GM19468 (cell line): ENCODE measurements around the gene HMCN2.

ENCODE experiments used
- ATAC-seq: cut with Tn5 transposase; IDR thresholded peaks from one replicate; pipeline ENCODE4 v1.9.1; 2021; ENCODE audit warnings: mild to moderate bottlenecking, moderate library complexity, moderate number of reproducible peaks; ENCODE audit not compliant: unreplicated experiment; ENCODE audit errors: extremely low read depth

The HMCN2 gene

GRCh38 chr9:130471411-130472183 is 206.0 kb downstream of the HMCN2 start:
- ATAC-seq: no peak

- ATAC-seq: no peak
Measured at GRCh38 chr9:130472184-130472705, 206.7 kb downstream of the HMCN2 start.

- no peak for ATAC-seq
Measured at GRCh38 chr9:130473009-130473408, 207.4 kb downstream of the HMCN2 start.

GRCh38 chr9:130473566-130473965 is 208.0 kb downstream of the HMCN2 start:
- no peak for ATAC-seq

GRCh38 chr9:130474106-130474505 is 208.5 kb downstream of the HMCN2 start:
- ATAC-seq: no peak

- ATAC-seq: no peak
Measured at GRCh38 chr9:130476151-130476730, 210.7 kb downstream of the HMCN2 start.

- no peak for ATAC-seq
Measured at GRCh38 chr9:130477564-130477963, 212.0 kb downstream of the HMCN2 start.

- no peak for ATAC-seq
Measured at GRCh38 chr9:130478152-130478551, 212.6 kb downstream of the HMCN2 start.

- no peak for ATAC-seq
Measured at GRCh38 chr9:130478736-130479575, 213.4 kb downstream of the HMCN2 start.

- no peak for ATAC-seq
Measured at GRCh38 chr9:130479587-130479986, 214.0 kb downstream of the HMCN2 start.

GRCh38 chr9:130480673-130481072 is 215.1 kb downstream of the HMCN2 start:
- ATAC-seq: no peak

- ATAC-seq: no peak
Measured at GRCh38 chr9:130482463-130482862, 216.9 kb downstream of the HMCN2 start.

- no peak for ATAC-seq
Measured at GRCh38 chr9:130483371-130483971, 217.9 kb downstream of the HMCN2 start.
